Transverse colon (tissue), 4 donors: ENCODE measurements around the gene PMF1.

Source experiments
- CTCF ChIP-seq, 5 experiments: fragments of 200-600 bp in 3 of 5; fragments of 450-650 bp in 2 of 5; sonication (generic) in 3 of 5; IDR thresholded peaks; 1 replicate in 2 of 5; 2 replicates in 3 of 5; pipeline ENCODE4 v1.5.1; 2016 to 2017; ENCODE audit warnings: antibody characterized with exemption in 5 of 5, inconsistent platforms in 3 of 5, mild to moderate bottlenecking in 2 of 5, moderate library complexity in 1 of 5
- EP300 ChIP-seq: sonication (generic); formaldehyde crosslinking; IDR thresholded peaks from one replicate; pipeline ENCODE4 v1.6.1; 2017; ENCODE audit warnings: antibody characterized with exemption, low read depth
- POLR2A ChIP-seq: fragments of 450-650 bp; IDR thresholded peaks from one replicate; pipeline ENCODE4 v1.6.1; 2016; ENCODE audit warnings: antibody characterized with exemption, mild to moderate bottlenecking, moderate library complexity
- POLR2AphosphoS5 ChIP-seq, 3 donors: sonication (generic); formaldehyde crosslinking; IDR thresholded peaks; one replicate each; pipeline ENCODE4 v1.6.1; 2016; ENCODE audit warnings: antibody characterized with exemption in 3 of 3

DNA sequence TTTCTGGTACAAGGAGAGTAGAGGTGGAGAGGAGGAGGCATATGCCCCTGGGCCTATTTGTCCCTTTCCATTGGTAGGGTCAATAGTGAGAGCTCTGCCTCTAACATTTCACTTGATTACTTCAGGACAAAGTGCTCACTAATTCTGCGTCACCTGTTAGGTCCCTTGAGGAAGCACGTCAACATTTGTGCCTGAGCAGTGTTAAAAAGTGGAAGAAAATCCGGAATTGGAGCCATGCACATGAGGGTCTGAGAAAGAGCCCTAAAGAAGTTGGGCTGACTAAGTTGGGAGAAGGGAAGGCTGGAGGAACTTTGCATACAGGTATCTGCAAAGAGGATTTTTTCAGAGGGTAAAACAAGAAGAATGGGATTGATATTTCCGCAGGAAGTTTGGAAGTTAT, 17.0 kb upstream of the PMF1 start:
- TF ChIP-seq CTCF (IDR thresholded peaks at IDR 0.05) (no peak), POLR2AphosphoS5 (IDR thresholded peaks at IDR 0.05) (no peak), POLR2A (no peak), EP300 (no peak)
